Endothelial cell of umbilical vein (primary cell): Measurements from ENCODE around the gene PLEKHA5. TPM values are rescaled to one million over a fixed set of nuclear protein-coding genes. Genes with fewer than 3 reads are reported as not detected.

ENCODE experiments used
- BruUV-seq: library from RNA; stranded (reverse); fragments of 400-500 nt; replicated peaks from 2 replicates; lab custom pipeline; 2021; lab: Mats Ljungman, UMichigan
- CTCF ChIA-PET: fragments of 300-600, 350-600 bp; sonication (Branson Sonifier 250); formaldehyde crosslinking; loops from one replicate; lab custom pipeline; 2021; ENCODE audit warnings: antibody characterized with exemption, inconsistent platforms; lab: Charles Lee
- POLR2A ChIA-PET: fragments of 300-600, 350-600 bp; sonication (Branson Sonifier 250); formaldehyde crosslinking; loops from one replicate; lab custom pipeline; 2021; ENCODE audit warnings: antibody characterized with exemption, inconsistent platforms; lab: Charles Lee
- DNase-seq: peaks from one replicate; pipeline ENCODE4 v3.0.0-alpha.2; 2011; ENCODE audit warnings: low read depth, low spot score
- FAIRE-seq: peaks from 2 replicates; lab custom pipeline; 2011; peaks lifted over from hg19 to GRCh38; lab: Jason Lieb, UNC
- H2AFZ ChIP-seq: 2 replicates; pipeline ENCODE4 v1.6.0; 2012; ENCODE audit warnings: low read depth, low read length, control low read depth, inconsistent platforms
- H3K27ac ChIP-seq: 2 replicates; pipeline ENCODE4 v1.5.1; 2011; ENCODE audit warnings: low read depth, mild to moderate bottlenecking, control low read depth, low read length, moderate library complexity; ENCODE audit not compliant: insufficient read depth
- H3K27me3 ChIP-seq, 2 experiments: 2 replicates each; pipeline versions ENCODE4 v1.6.0 to v1.6.1; 2011; ENCODE audit warnings: low read length in 2 of 2, mixed read lengths in 1 of 2; ENCODE audit not compliant: control insufficient read depth in 2 of 2, insufficient read depth in 2 of 2
- H3K36me3 ChIP-seq, 2 experiments: 2 replicates in 1 of 2; 3 replicates in 1 of 2; pipeline ENCODE4 v1.5.1; 2011; ENCODE audit warnings: low read length in 2 of 2, mild to moderate bottlenecking in 1 of 2, moderate library complexity in 1 of 2; ENCODE audit not compliant: control insufficient read depth in 2 of 2, insufficient read depth in 2 of 2; ENCODE audit errors: extremely low read depth in 1 of 2
- H3K4me1 ChIP-seq: 3 replicates; pipeline ENCODE4 v1.5.1; 2011; ENCODE audit warnings: mild to moderate bottlenecking, low read length; ENCODE audit not compliant: control insufficient read depth, insufficient read depth; ENCODE audit errors: extremely low read depth
- H3K4me2 ChIP-seq: 2 replicates; pipeline ENCODE4 v1.6.1; 2011; ENCODE audit warnings: low read length, control low read depth, mixed read lengths; ENCODE audit not compliant: insufficient read depth
- H3K4me3 ChIP-seq, 3 experiments: fragments of 200-600 bp in 1 of 3; sonication (generic), shearing (Covaris generic) in 1 of 3; replicated peaks in 1 of 3; 2 replicates each; pipeline ENCODE4 v1.5.1; 2011 to 2016; ENCODE audit warnings: control low read depth in 3 of 3, low read length in 3 of 3, mild to moderate bottlenecking in 2 of 3, inconsistent platforms in 1 of 3, low read depth in 1 of 3, moderate library complexity in 1 of 3; ENCODE audit not compliant: insufficient read depth in 1 of 3
- H3K79me2 ChIP-seq: 2 replicates; pipeline ENCODE4 v1.6.0; 2012; ENCODE audit warnings: low read length, inconsistent platforms; ENCODE audit not compliant: control insufficient read depth, insufficient read depth
- H3K9ac ChIP-seq: replicated peaks from 2 replicates; pipeline ENCODE3; 2011; ENCODE audit warnings: low read length, control low read depth; ENCODE audit not compliant: insufficient read depth; ENCODE audit errors: extremely low read depth
- H3K9me1 ChIP-seq: replicated peaks from 3 replicates; pipeline ENCODE4 v1.6.0; 2011; ENCODE audit warnings: mild to moderate bottlenecking, low read length; ENCODE audit not compliant: control insufficient read depth, insufficient read depth; ENCODE audit errors: extremely low read depth
- H3K9me3 ChIP-seq: replicated peaks from 2 replicates; pipeline ENCODE4 v1.5.1; 2012; ENCODE audit warnings: low read length, inconsistent platforms; ENCODE audit not compliant: control insufficient read depth, insufficient read depth
- H4K20me1 ChIP-seq: replicated peaks from 2 replicates; pipeline ENCODE3; 2011; ENCODE audit warnings: mild to moderate bottlenecking, low read length; ENCODE audit not compliant: control insufficient read depth, insufficient read depth; ENCODE audit errors: extremely low read depth
- CTCF ChIP-seq, 2 donors: IDR thresholded peaks; 1 replicate in 1 of 2; 2 replicates in 1 of 2; pipeline ENCODE4 v1.5.1; 2011; ENCODE audit warnings: low read length in 2 of 2, mild to moderate bottlenecking in 2 of 2, moderate library complexity in 2 of 2, control low read depth in 1 of 2, inconsistent platforms in 1 of 2, low read depth in 1 of 2; ENCODE audit not compliant: insufficient read depth in 1 of 2; ENCODE audit errors: extremely low read depth in 1 of 2
- EZH2 ChIP-seq: IDR thresholded peaks from 2 replicates; pipeline ENCODE4 v1.6.1; 2012; ENCODE audit warnings: borderline replicate concordance, low read depth, mild to moderate bottlenecking, moderate library complexity, low read length, inconsistent platforms; ENCODE audit not compliant: severe bottlenecking
- FOS ChIP-seq: IDR thresholded peaks from 2 replicates; pipeline ENCODE4 v1.6.1; 2011; ENCODE audit warnings: mild to moderate bottlenecking, low read length, moderate library complexity, borderline replicate concordance; ENCODE audit not compliant: insufficient read depth
- GATA2 ChIP-seq: IDR thresholded peaks from 2 replicates; pipeline ENCODE4 v1.7.0; 2011; ENCODE audit warnings: low read depth, mild to moderate bottlenecking, moderate library complexity, mixed read lengths, low read length; ENCODE audit not compliant: insufficient read length, insufficient read depth
- JUN ChIP-seq: IDR thresholded peaks from 2 replicates; pipeline ENCODE4 v1.6.1; 2011; ENCODE audit warnings: borderline replicate concordance, low read depth; ENCODE audit not compliant: insufficient read length, insufficient read depth
- MAX ChIP-seq: IDR thresholded peaks from 2 replicates; pipeline ENCODE4 v1.6.1; 2011; ENCODE audit not compliant: insufficient read depth, insufficient read length
- MYC ChIP-seq: IDR thresholded peaks from one replicate; pipeline ENCODE4 v1.6.1; 2011; ENCODE audit warnings: mild to moderate bottlenecking, low read depth, low read length
- POLR2A ChIP-seq: IDR thresholded peaks from 2 replicates; pipeline ENCODE4 v1.6.1; 2012; ENCODE audit warnings: low read depth, mild to moderate bottlenecking, control low read depth, low read length
- POLR2AphosphoS5 ChIP-seq: IDR thresholded peaks from 2 replicates; pipeline ENCODE4 v1.6.1; 2012; ENCODE audit warnings: low read depth, mild to moderate bottlenecking, control low read depth, low read length, moderate library complexity; ENCODE audit not compliant: insufficient read depth
- dilution Hi-C: fragments of 300-500 bp; cut with MboI; formaldehyde crosslinking; loops from one replicate; pipeline ENCODE4 v1.15.0; 2019; ENCODE audit warnings: low sequenced_read_pairs; ENCODE audit not compliant: extremely low pct_ligation_motif_present
- intact Hi-C: fragments of 100-400 bp; cut with micrococcal nuclease; formaldehyde crosslinking; loops from one replicate; pipeline ENCODE4 v1.10.0; 2022
- polyA plus RNA-seq, 4 experiments: library from polyadenylated mRNA; depleted of rRNA in 3 of 4; stranded (reverse) in 3 of 4; unstranded in 1 of 4; fragments of >200 nt; gene quantifications; 2 replicates each; pipeline versions ENCODE4 v1.2.1 to v1.2.3, GENCODE V29; 2011 to 2012; ENCODE audit warnings: missing spikeins in 1 of 4
- total RNA-seq: library from RNA; stranded (reverse); gene quantifications from 2 replicates; pipeline ENCODE4 v1.2.3, GENCODE V29; 2021

PLEKHA5 gene
- total and polyA plus RNA-seq, 2 donors (not counting 3 experiments of a cell fraction or from before 2014, with no cell fraction given) = 2.5 to 12.7 TPM

- intact Hi-C loops = no loop called here
- dilution Hi-C loops = no loop called here
- no peaks in the 10 kb centered on the region for H3K9me3 ChIP-seq
- H3K4me3 ChIP-seq = no peak overlapping the region
- no peak overlapping the region for H3K9ac ChIP-seq
- H3K27me3 ChIP-seq = no peaks in the 10 kb centered on the region
- H4K20me1 ChIP-seq = no peaks in the 10 kb centered on the region
- TF ChIP-seq JUN = no peak
- TF ChIP-seq MYC = no peak
- no peak for TF ChIP-seq EZH2
- TF ChIP-seq CTCF (IDR thresholded peaks at IDR 0.05; ENCODE audit: extremely low read depth in 1 of 2, insufficient read depth in 1 of 2, low read depth in 1 of 2, low read length in 2 of 2) = no peak
- no peak for TF ChIP-seq GATA2
- TF ChIP-seq MAX = no peak
- TF ChIP-seq POLR2A = no peak
- no peak for TF ChIP-seq POLR2AphosphoS5
- no peak for TF ChIP-seq FOS
- DNase-seq = no peak
- no peaks in the 10 kb centered on the region for H3K36me3 ChIP-seq
- no peaks in the 10 kb centered on the region for H3K4me1 ChIP-seq
- H2AFZ ChIP-seq = no peak overlapping the region
- no peaks in the 10 kb centered on the region for H3K9me1 ChIP-seq
- no TSS peak for BruUV-seq
- no peak overlapping the region for H3K27ac ChIP-seq
- H3K79me2 ChIP-seq = no peaks in the 10 kb centered on the region
- FAIRE-seq = no peak
- H3K4me2 ChIP-seq = no peak overlapping the region
- POLR2A ChIA-PET = no interaction called here
- CTCF ChIA-PET = no interaction called here
Observed at GRCh38 chr12:19251481-19252132, 122.1 kb downstream of the PLEKHA5 start.
